CD4-positive, alpha-beta memory T cell (primary cell): ENCODE results near the gene PASD1. TPM values are rescaled to one million over a fixed set of nuclear protein-coding genes. Genes with fewer than 3 reads are reported as not detected.

Experiments
- CTCF ChIA-PET: fragments of 350-600 bp; sonication (Branson Sonifier 250); formaldehyde crosslinking; loops from one replicate; lab custom pipeline; 2021; ENCODE audit warnings: inconsistent platforms; ENCODE audit not compliant: partially characterized antibody; lab: Charles Lee
- POLR2A ChIA-PET: fragments of 350-600 bp; sonication (Branson Sonifier 250); formaldehyde crosslinking; loops from one replicate; lab custom pipeline; 2021; ENCODE audit not compliant: partially characterized antibody; lab: Charles Lee
- DNase-seq, 5 donors: peaks; one replicate each; pipeline versions ENCODE4 v3.0.0 to v3.0.0-alpha.2; 2020 to 2022; ENCODE audit warnings: mixed read lengths in 1 of 5
- H3K27ac ChIP-seq: one replicate; pipeline ENCODE4 v1.7.0; 2013; ENCODE audit warnings: low read depth, low read length
- H3K27me3 ChIP-seq: 2 replicates; pipeline ENCODE4 v1.7.0; 2013; ENCODE audit warnings: mild to moderate bottlenecking, low read length, moderate library complexity; ENCODE audit not compliant: insufficient read depth
- H3K36me3 ChIP-seq: 2 replicates; pipeline ENCODE4 v1.7.0; 2013; ENCODE audit warnings: mild to moderate bottlenecking, low read length, moderate library complexity; ENCODE audit not compliant: insufficient read depth
- H3K4me1 ChIP-seq: 2 replicates; pipeline ENCODE4 v1.7.0; 2013; ENCODE audit warnings: mild to moderate bottlenecking, low read length, moderate library complexity; ENCODE audit not compliant: insufficient read depth
- H3K4me3 ChIP-seq, 2 donors: one replicate each; pipeline ENCODE4 v1.7.0; 2013; ENCODE audit warnings: low read length in 2 of 2, mild to moderate bottlenecking in 1 of 2
- H3K9me3 ChIP-seq, 2 donors: one replicate each; pipeline ENCODE4 v1.7.0; 2013; ENCODE audit warnings: low read length in 2 of 2, control low read depth in 1 of 2; ENCODE audit not compliant: control insufficient read depth in 1 of 2
- H3K27ac Mint-ChIP-seq, 7 donors: one replicate each; pipeline ENCODE4 v1.8.0; 2020 to 2021; ENCODE audit warnings: mixed read lengths in 7 of 7, mild to moderate bottlenecking in 6 of 7, inconsistent platforms in 3 of 7, moderate library complexity in 3 of 7
- H3K27me3 Mint-ChIP-seq, 2 donors: one replicate each; pipeline ENCODE4 v1.8.0; 2020 to 2021; ENCODE audit warnings: mixed read lengths in 2 of 2
- H3K36me3 Mint-ChIP-seq, 2 donors: one replicate each; pipeline ENCODE4 v1.8.0; 2020 to 2021; ENCODE audit warnings: mixed read lengths in 2 of 2, inconsistent platforms in 1 of 2, mild to moderate bottlenecking in 1 of 2
- H3K4me1 Mint-ChIP-seq, 4 donors: one replicate each; pipeline ENCODE4 v1.8.0; 2020 to 2021; ENCODE audit warnings: mixed read lengths in 4 of 4, mild to moderate bottlenecking in 1 of 4
- H3K4me3 Mint-ChIP-seq, 8 donors: one replicate each; pipeline ENCODE4 v1.8.0; 2020 to 2021; ENCODE audit warnings: mixed read lengths in 8 of 8, mild to moderate bottlenecking in 7 of 8, moderate library complexity in 6 of 8, inconsistent platforms in 3 of 8
- H3K9me3 Mint-ChIP-seq, 8 donors: one replicate each; pipeline ENCODE4 v1.8.0; 2020 to 2021; ENCODE audit warnings: mixed read lengths in 8 of 8, mild to moderate bottlenecking in 5 of 8, inconsistent platforms in 3 of 8, moderate library complexity in 1 of 8
- intact Hi-C: fragments of 100-400 bp; cut with micrococcal nuclease; formaldehyde crosslinking; loops from one replicate; pipeline ENCODE4 v1.15.1; 2023
- polyA plus RNA-seq, 2 donors: library from polyadenylated mRNA; unstranded; fragments of 300-500 nt; fragmentation: Illumina TruSeq; gene quantifications; one replicate each; pipeline ENCODE4 v1.2.3, GENCODE V29; 2021
- total RNA-seq, 2 experiments: library from RNA; stranded (reverse); gene quantifications; one replicate each; pipeline ENCODE4 v1.2.3, GENCODE V29; 2021

PASD1 gene
- total and polyA plus RNA-seq, 4 experiments from 2014 or later = not detected

GRCh38 chrX:151621422-151621821, 57.9 kb downstream of the PASD1 start:
- CTCF ChIA-PET = no interaction called here
- H3K9me3 ChIP-seq = no peaks in the 10 kb centered on the region
- Mint-ChIP-seq H3K27ac (no peak overlapping the region), H3K9me3 (no peaks in the 10 kb centered on the region), H3K4me3 (no peak overlapping the region), H3K36me3 (no peaks in the 10 kb centered on the region), H3K27me3 (peaks cover 0 to 2% of the 10 kb centered on the region in 2 donors), H3K4me1 (no peaks in the 10 kb centered on the region)
- no peak overlapping the region for H3K4me3 ChIP-seq
- no peak overlapping the region for H3K27ac ChIP-seq
- no peak for DNase-seq
- no peaks in the 10 kb centered on the region for H3K36me3 ChIP-seq
- H3K27me3 ChIP-seq = no peaks in the 10 kb centered on the region
- H3K4me1 ChIP-seq = no peaks in the 10 kb centered on the region
- intact Hi-C loops = no loop called here
- POLR2A ChIA-PET = no interaction called here

DNA sequence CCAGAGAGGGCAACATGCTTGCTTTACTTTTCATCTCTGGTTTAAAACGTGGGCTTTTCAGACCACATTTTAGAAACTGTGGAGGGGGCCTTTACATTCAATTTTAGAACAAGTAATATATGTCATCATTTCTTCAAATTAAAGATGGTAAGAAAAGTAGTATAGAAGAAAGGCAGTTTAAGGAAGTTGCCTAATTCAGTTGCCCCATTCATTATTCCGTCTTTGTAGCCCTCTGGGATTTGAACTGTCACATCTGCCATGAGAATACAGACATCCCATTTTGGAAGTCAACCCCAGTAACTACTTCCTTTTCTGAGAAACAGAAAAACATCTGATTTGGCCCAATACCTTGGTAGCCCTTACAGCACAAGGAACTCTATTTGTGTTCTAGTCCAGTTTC, 61.2 kb downstream of the PASD1 start:
- Histone ChIP-seq H3K4me3 (no peak overlapping the region), H3K4me1 (no peaks in the 10 kb centered on the region), H3K27me3 (no peaks in the 10 kb centered on the region), H3K27ac (no peak overlapping the region), H3K9me3 (no peaks in the 10 kb centered on the region), H3K36me3 (no peaks in the 10 kb centered on the region)
- no peaks in the 10 kb centered on the region for H3K27me3 Mint-ChIP-seq
- peaks cover 0 to 1% (median 0%) of the 10 kb centered on the region in 8 donors for H3K9me3 Mint-ChIP-seq
- H3K4me3 Mint-ChIP-seq = no peak overlapping the region
- H3K4me1 Mint-ChIP-seq = no peaks in the 10 kb centered on the region
- intact Hi-C loops = no loop called here
- no peak overlapping the region for H3K27ac Mint-ChIP-seq
- DNase-seq = no peak
- CTCF ChIA-PET = no interaction called here
- POLR2A ChIA-PET = no interaction called here
- H3K36me3 Mint-ChIP-seq = no peaks in the 10 kb centered on the region

DNA sequence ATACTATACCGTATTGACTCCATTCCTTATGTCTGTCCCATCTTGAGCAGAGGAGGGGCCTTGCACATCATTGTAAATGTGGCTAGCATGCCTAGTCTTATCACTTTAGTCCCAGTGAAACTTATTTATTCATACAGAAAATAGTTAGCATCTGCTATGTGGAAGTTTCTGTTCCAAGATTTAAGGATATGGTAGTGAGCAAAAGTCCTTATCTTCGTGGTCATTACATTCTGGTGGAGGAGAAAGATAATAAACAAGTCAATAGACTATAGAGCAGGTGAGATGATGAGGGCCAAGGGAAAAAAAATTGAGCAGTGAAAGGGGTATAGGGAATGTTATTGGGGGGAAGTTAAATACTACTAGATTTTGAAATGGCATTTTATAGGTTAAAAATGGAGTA, 68.3 kb downstream of the PASD1 start:
- intact Hi-C loops = no loop called here
- no peaks in the 10 kb centered on the region for H3K4me1 ChIP-seq
- no peak overlapping the region for H3K27ac Mint-ChIP-seq
- no peak overlapping the region for H3K4me3 ChIP-seq
- H3K9me3 Mint-ChIP-seq = peaks cover 0 to 5% (median 0%) of the 10 kb centered on the region in 8 donors
- no peaks in the 10 kb centered on the region for H3K36me3 Mint-ChIP-seq
- no peak overlapping the region for H3K4me3 Mint-ChIP-seq
- peaks cover 0 to 2% of the 10 kb centered on the region in 2 donors for H3K27me3 Mint-ChIP-seq
- H3K4me1 Mint-ChIP-seq = no peaks in the 10 kb centered on the region
- H3K36me3 ChIP-seq = no peaks in the 10 kb centered on the region
- ChIA-PET CTCF (no interaction called here), POLR2A (no interaction called here)
- no peak for DNase-seq
- H3K9me3 ChIP-seq = no peaks in the 10 kb centered on the region
- no peak overlapping the region for H3K27ac ChIP-seq
- H3K27me3 ChIP-seq = no peaks in the 10 kb centered on the region

GRCh38 chrX:151633157-151633556, 69.7 kb downstream of the PASD1 start:
- CTCF ChIA-PET = no interaction called here
- H3K4me1 Mint-ChIP-seq = peaks cover 0 to 1% (median 0%) of the 10 kb centered on the region in 4 donors

GRCh38 chrX:151634937-151635336, 71.5 kb downstream of the PASD1 start:
- Mint-ChIP-seq H3K27ac (no peak overlapping the region), H3K36me3 (no peaks in the 10 kb centered on the region), H3K27me3 (peaks cover 0 to 6% of the 10 kb centered on the region in 2 donors), H3K4me1 (peaks cover 0 to 1% (median 0%) of the 10 kb centered on the region in 4 donors), H3K4me3 (no peak overlapping the region), H3K9me3 (peaks cover 0 to 3% (median 0%) of the 10 kb centered on the region in 8 donors)
- Histone ChIP-seq H3K27me3 (no peaks in the 10 kb centered on the region), H3K4me1 (no peaks in the 10 kb centered on the region), H3K27ac (no peak overlapping the region), H3K9me3 (no peaks in the 10 kb centered on the region), H3K36me3 (no peaks in the 10 kb centered on the region), H3K4me3 (no peak overlapping the region)
- intact Hi-C loops = no loop called here
- ChIA-PET POLR2A (no interaction called here), CTCF (no interaction called here)
- DNase-seq = no peak

More at GRCh38 chrX:151633157-151633556, 69.7 kb downstream of the PASD1 start:
- Histone ChIP-seq H3K27ac (no peak overlapping the region), H3K4me1 (no peaks in the 10 kb centered on the region), H3K27me3 (no peaks in the 10 kb centered on the region), H3K9me3 (no peaks in the 10 kb centered on the region), H3K36me3 (no peaks in the 10 kb centered on the region), H3K4me3 (no peak overlapping the region)
- intact Hi-C loops = no loop called here
- DNase-seq = no peak
- Mint-ChIP-seq H3K4me3 (no peak overlapping the region), H3K9me3 (peaks cover 0 to 5% (median 0%) of the 10 kb centered on the region in 8 donors), H3K27me3 (peaks cover 0 to 6% of the 10 kb centered on the region in 2 donors), H3K36me3 (no peaks in the 10 kb centered on the region), H3K27ac (no peak overlapping the region)
- POLR2A ChIA-PET = no interaction called here

DNA sequence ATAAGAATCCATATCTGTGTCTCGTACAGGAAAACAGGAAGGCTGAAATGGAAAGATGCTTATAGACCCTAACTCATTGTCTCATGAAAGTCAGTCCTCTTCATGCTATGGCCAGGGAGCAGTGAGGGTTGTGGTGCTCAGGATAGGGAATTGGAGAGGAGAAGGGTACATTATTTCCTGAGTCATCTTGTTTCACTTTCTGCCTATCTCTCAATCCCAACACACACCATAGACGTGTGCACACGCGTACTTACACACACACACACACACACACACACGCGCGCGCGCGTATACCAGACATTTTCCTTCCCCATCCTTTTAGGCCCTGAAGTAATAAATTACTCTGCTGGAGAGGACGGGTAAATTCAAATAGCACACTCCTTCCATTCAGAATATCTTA, 78.1 kb downstream of the PASD1 start:
- Mint-ChIP-seq H3K9me3 (no peaks in the 10 kb centered on the region), H3K4me1 (peaks cover 0 to 1% (median 0%) of the 10 kb centered on the region in 4 donors), H3K27me3 (peaks cover 0 to 5% of the 10 kb centered on the region in 2 donors), H3K36me3 (no peaks in the 10 kb centered on the region), H3K27ac (no peak overlapping the region), H3K4me3 (no peak overlapping the region)
- intact Hi-C loops = no loop called here
- Histone ChIP-seq H3K9me3 (no peaks in the 10 kb centered on the region), H3K4me1 (no peaks in the 10 kb centered on the region), H3K36me3 (no peaks in the 10 kb centered on the region), H3K4me3 (no peak overlapping the region), H3K27ac (no peak overlapping the region), H3K27me3 (no peaks in the 10 kb centered on the region)
- CTCF ChIA-PET = no interaction called here
- no peak for DNase-seq
- POLR2A ChIA-PET = no interaction called here

DNA sequence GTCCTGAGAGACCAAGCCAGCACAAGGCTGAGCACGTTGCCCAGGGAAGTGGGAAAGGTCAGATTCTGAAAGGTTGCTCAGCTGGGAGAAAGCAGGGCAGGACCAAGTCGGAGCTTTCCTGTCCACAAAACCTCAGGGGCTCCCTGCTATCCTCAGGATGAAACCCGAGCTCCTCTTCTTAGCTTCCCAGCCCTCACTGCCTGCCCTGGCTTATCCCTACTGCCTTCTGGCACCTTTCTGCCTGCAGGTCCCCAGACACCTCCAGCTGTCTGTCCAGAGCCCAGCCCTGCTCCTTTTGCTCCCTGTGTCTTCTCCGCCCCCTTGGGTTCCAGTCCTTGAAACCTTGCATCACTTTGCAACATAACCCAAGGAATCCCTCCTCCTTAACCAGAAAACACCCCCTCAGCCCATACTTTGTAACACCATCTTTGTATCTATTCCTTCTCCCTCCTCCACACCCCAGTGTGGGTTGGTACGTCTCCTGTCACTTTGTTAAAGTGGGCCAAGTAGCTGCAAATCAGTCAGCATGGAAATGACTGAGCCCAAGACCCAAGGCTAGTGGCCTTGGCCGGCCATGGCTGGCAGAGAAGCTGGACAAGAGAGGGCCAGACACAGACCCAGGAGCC, 111.8 kb downstream of the PASD1 start:
- Mint-ChIP-seq H3K27me3 (peaks cover 1% of the 10 kb centered on the region in 2 donors), H3K27ac (no peak overlapping the region), H3K4me3 (no peak overlapping the region), H3K36me3 (no peaks in the 10 kb centered on the region), H3K4me1 (no peaks in the 10 kb centered on the region), H3K9me3 (no peaks in the 10 kb centered on the region)
- POLR2A ChIA-PET = no interaction called here
- CTCF ChIA-PET = no interaction called here
- H3K27ac ChIP-seq = no peak overlapping the region
- DNase-seq = no peak
- H3K27me3 ChIP-seq = no peaks in the 10 kb centered on the region
- H3K9me3 ChIP-seq = no peaks in the 10 kb centered on the region
- H3K36me3 ChIP-seq = no peaks in the 10 kb centered on the region
- H3K4me1 ChIP-seq = no peaks in the 10 kb centered on the region
- intact Hi-C loops = no loop called here
- H3K4me3 ChIP-seq = no peak overlapping the region
